Liver (tissue), 3 donors: ENCODE measurements around the gene SMIM24.

Experiments
- JUND ChIP-seq, 2 donors: IDR thresholded peaks; 2 replicates each; pipeline ENCODE4 v1.6.1; 2016; ENCODE audit warnings: antibody characterized with exemption in 2 of 2
- RXRA ChIP-seq, 2 donors: IDR thresholded peaks; 2 replicates each; pipeline ENCODE4 v1.6.1; 2017 to 2018; ENCODE audit warnings: antibody characterized with exemption in 2 of 2, mild to moderate bottlenecking in 1 of 2
- TF ChIP-seq, protein P1 (sequence below): fragments of 150-350 bp; IDR thresholded peaks from 2 replicates; pipeline ENCODE4 v1.5.1; 2017; ENCODE audit warnings: improper control_type of control experiment, low read depth, low read length; ENCODE audit not compliant: missing input control
- donor health status: healthy.
- donor health status: healthy.

- no peak for TF ChIP-seq JUND (IDR thresholded peaks at IDR 0.05)
- TF ChIP-seq, protein P1, sequence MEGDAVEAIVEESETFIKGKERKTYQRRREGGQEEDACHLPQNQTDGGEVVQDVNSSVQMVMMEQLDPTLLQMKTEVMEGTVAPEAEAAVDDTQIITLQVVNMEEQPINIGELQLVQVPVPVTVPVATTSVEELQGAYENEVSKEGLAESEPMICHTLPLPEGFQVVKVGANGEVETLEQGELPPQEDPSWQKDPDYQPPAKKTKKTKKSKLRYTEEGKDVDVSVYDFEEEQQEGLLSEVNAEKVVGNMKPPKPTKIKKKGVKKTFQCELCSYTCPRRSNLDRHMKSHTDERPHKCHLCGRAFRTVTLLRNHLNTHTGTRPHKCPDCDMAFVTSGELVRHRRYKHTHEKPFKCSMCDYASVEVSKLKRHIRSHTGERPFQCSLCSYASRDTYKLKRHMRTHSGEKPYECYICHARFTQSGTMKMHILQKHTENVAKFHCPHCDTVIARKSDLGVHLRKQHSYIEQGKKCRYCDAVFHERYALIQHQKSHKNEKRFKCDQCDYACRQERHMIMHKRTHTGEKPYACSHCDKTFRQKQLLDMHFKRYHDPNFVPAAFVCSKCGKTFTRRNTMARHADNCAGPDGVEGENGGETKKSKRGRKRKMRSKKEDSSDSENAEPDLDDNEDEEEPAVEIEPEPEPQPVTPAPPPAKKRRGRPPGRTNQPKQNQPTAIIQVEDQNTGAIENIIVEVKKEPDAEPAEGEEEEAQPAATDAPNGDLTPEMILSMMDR, result no peak
- TF ChIP-seq RXRA (IDR thresholded peaks at IDR 0.05), result no peak
Observed at GRCh38 chr19:3462991-3463713, 17.2 kb downstream of the SMIM24 start.
